GM23338 (cell line): Measurements from ENCODE around the gene CLDN6. TPM values are rescaled to one million over a fixed set of nuclear protein-coding genes. Genes with fewer than 3 reads are reported as not detected.
A peak's percentile ranks its signal among the peaks of the same experiment; 100 is the strongest.

Experiments
- ATAC-seq: fragments of 200-7000 bp; cut with Tn5 transposase; 3 replicates; pipeline ENCODE4 v1.9.1; 2020
- DNase-seq: peaks from one replicate; pipeline ENCODE4 v3.0.0-alpha.2; 2015; ENCODE audit warnings: low spot score
- H2AFZ ChIP-seq: fragments of 200-600 bp; sonication (generic); 2 replicates; pipeline ENCODE4 v1.8.0; 2016; ENCODE audit warnings: antibody characterized with exemption, mild to moderate bottlenecking, moderate library complexity
- H3F3A ChIP-seq: fragments of 200-600 bp; sonication (generic); replicated peaks from 2 replicates; pipeline ENCODE4 v1.8.0; 2017; ENCODE audit warnings: antibody characterized with exemption, mixed run types, low read depth
- H3K27ac ChIP-seq: fragments of 200-600 bp; sonication (generic); 2 replicates; pipeline ENCODE4 v1.6.1; 2016; ENCODE audit warnings: low read depth
- H3K27me3 ChIP-seq: fragments of 200-600 bp; sonication (generic); 2 replicates; pipeline ENCODE4 v1.8.0; 2016; ENCODE audit warnings: mild to moderate bottlenecking, mixed run types, moderate library complexity; ENCODE audit not compliant: insufficient read depth
- H3K36me3 ChIP-seq: fragments of 200-600 bp; sonication (generic); 2 replicates; pipeline ENCODE4 v1.8.0; 2016; ENCODE audit warnings: mild to moderate bottlenecking; ENCODE audit not compliant: insufficient read depth
- H3K4me1 ChIP-seq: fragments of 200-600 bp; sonication (generic); 2 replicates; pipeline ENCODE4 v1.8.0; 2016; ENCODE audit warnings: mild to moderate bottlenecking, moderate library complexity; ENCODE audit not compliant: insufficient read depth
- H3K4me2 ChIP-seq: fragments of 200-600 bp; sonication (generic); 2 replicates; pipeline ENCODE4 v1.7.1; 2017; ENCODE audit warnings: mixed run types
- H3K4me3 ChIP-seq: fragments of 200-600 bp; sonication (generic); 2 replicates; pipeline ENCODE4 v1.6.1; 2016; ENCODE audit warnings: mixed run types
- H3K79me2 ChIP-seq: fragments of 200-600 bp; sonication (generic); replicated peaks from 2 replicates; pipeline ENCODE4 v1.8.0; 2017; ENCODE audit warnings: mild to moderate bottlenecking; ENCODE audit not compliant: insufficient read depth
- H3K9me2 ChIP-seq: fragments of 200-600 bp; sonication (generic); 2 replicates; pipeline ENCODE4 v1.8.0; 2017; ENCODE audit not compliant: insufficient read depth
- H4K20me1 ChIP-seq: fragments of 200-600 bp; sonication (generic); replicated peaks from 2 replicates; pipeline ENCODE4 v1.8.0; 2017; ENCODE audit warnings: mild to moderate bottlenecking; ENCODE audit not compliant: insufficient read depth
- H3K27ac Mint-ChIP-seq: 2 replicates; pipeline ENCODE4 v1.8.0; 2020; ENCODE audit warnings: inconsistent platforms, mild to moderate bottlenecking, moderate library complexity, mixed read lengths
- H3K27me3 Mint-ChIP-seq: 3 replicates; pipeline ENCODE4 v1.8.0; 2022; ENCODE audit warnings: low read depth, mild to moderate bottlenecking, moderate library complexity, mixed read lengths, inconsistent platforms; ENCODE audit not compliant: insufficient read depth, poor library complexity
- H3K36me3 Mint-ChIP-seq: 3 replicates; pipeline ENCODE4 v1.8.0; 2021; ENCODE audit warnings: low read depth, mild to moderate bottlenecking, inconsistent platforms, moderate library complexity, mixed read lengths
- H3K4me1 Mint-ChIP-seq: 3 replicates; pipeline ENCODE4 v1.8.0; 2020; ENCODE audit warnings: mild to moderate bottlenecking, inconsistent platforms, mixed read lengths
- H3K4me3 Mint-ChIP-seq: 3 replicates; pipeline ENCODE4 v1.8.0; 2021; ENCODE audit warnings: moderate library complexity, mild to moderate bottlenecking, inconsistent platforms, mixed read lengths
- H3K9me3 Mint-ChIP-seq: 3 replicates; pipeline ENCODE4 v1.8.0; 2020; ENCODE audit warnings: moderate library complexity, mild to moderate bottlenecking, inconsistent platforms, mixed read lengths
- CREB1 ChIP-seq: fragments of 250-450 bp; sonication (Bioruptor Pico); IDR thresholded peaks from 2 replicates; pipeline ENCODE4 v1.5.0; 2020; ENCODE audit warnings: low read depth, mild to moderate bottlenecking, moderate library complexity
- CTCF ChIP-seq, 2 experiments: fragments of 200-600 bp in 1 of 2; sonication (generic) in 1 of 2; conservative IDR thresholded peaks; 2 replicates each; pipeline versions ENCODE4 v1.5.1 to v1.6.1; 2016 to 2017; ENCODE audit warnings: antibody characterized with exemption in 2 of 2, low read depth in 2 of 2, mild to moderate bottlenecking in 2 of 2, moderate library complexity in 1 of 2
- ETS1 ChIP-seq: IDR thresholded peaks from 2 replicates; pipeline ENCODE4 v1.6.1; 2016; ENCODE audit warnings: antibody characterized with exemption
- EZH2phosphoT487 ChIP-seq: fragments of 200-600 bp; sonication (generic); IDR thresholded peaks from one replicate; pipeline ENCODE4 v1.8.1; 2018; ENCODE audit warnings: antibody characterized with exemption; ENCODE audit not compliant: unreplicated experiment
- JUNB ChIP-seq: IDR thresholded peaks from one replicate; pipeline ENCODE4 v1.6.1; 2016; ENCODE audit warnings: antibody characterized with exemption; ENCODE audit not compliant: unreplicated experiment
- NANOG ChIP-seq: IDR thresholded peaks from 2 replicates; pipeline ENCODE4 v1.6.1; 2016; ENCODE audit warnings: antibody characterized with exemption, borderline replicate concordance
- POLR2AphosphoS5 ChIP-seq: IDR thresholded peaks from 2 replicates; pipeline ENCODE4 v1.6.1; 2016; ENCODE audit warnings: antibody characterized with exemption, low read depth
- STAT1 ChIP-seq: IDR thresholded peaks from one replicate; pipeline ENCODE4 v1.6.1; 2016; ENCODE audit warnings: antibody characterized with exemption; ENCODE audit not compliant: unreplicated experiment
- ZNF331 ChIP-seq: fragments of 250-450 bp; sonication (Bioruptor Pico); IDR thresholded peaks from 2 replicates; pipeline ENCODE4 v1.5.0; 2020; ENCODE audit warnings: low read depth, mild to moderate bottlenecking, moderate library complexity
- polyA plus RNA-seq: library from polyadenylated mRNA; unstranded; fragments of >200 nt; fragmentation: Nextera tagmentation; extraction: Ambion mirVana; gene quantifications from 2 replicates; pipeline ENCODE4 v1.2.1, GENCODE V29; 2016
- total RNA-seq: library from RNA; depleted of rRNA; stranded (reverse); fragments of >200 nt; shearing (Covaris generic); gene quantifications from 2 replicates; pipeline ENCODE4 v1.2.3, GENCODE V29; 2014
- TF ChIP-seq, protein P1 (sequence below): IDR thresholded peaks from one replicate; pipeline ENCODE4 v1.6.1; 2018; ENCODE audit warnings: antibody characterized with exemption; ENCODE audit not compliant: unreplicated experiment

CLDN6 gene
- total and polyA plus RNA-seq, 2 experiments from 2014 or later, result 537 to 1,028 TPM

DNA sequence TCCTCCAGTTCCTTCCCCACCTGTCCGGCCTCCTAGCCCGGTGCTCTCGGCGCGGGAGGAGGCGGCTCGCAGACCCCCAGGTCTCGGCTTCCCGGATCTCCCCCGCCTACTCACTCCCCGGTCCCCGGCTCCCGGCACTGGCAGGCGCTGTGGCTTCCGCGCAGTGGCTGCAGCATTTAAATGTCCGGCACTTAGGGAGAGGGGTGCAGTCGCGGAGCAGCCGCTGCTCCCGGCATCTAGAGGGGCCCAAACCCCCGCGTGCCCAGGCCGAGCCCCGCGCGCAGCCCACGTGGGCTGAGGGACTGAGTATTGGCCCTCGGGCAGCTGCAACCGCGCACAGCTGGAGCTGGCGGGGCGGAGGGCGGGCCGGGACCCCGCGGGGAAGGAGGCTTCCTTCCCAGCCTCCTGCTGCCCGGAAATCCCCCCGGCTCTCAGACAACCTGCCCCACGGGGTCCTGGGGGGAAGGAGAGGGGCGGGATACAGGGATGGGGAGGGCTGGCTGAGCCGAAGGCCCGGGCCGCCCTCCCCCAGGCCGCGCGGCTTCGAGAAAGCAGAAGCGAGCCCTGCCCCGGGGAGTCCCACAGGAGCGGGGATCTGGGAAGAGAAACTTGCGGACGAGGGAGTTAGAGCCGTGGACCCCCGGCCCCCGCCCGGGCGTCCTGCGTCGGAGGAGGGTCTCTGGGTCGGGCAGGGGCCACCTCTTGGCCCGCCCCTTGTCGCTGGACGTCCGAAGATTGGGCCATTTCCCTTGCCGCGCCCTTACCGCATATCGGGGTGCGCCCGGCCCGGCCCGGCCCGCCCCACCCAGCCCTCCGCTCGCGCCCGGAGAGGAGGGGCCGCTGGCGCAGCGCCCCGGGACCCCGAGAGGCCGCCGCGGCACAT is 28.0 kb upstream of the CLDN6 start, which contains the start of gene MMP25:
Gene MMP25 (plus strand): TSS at position 804 of the 883 bp plus-strand sequence. CDS start 357 bp downstream, outside the sequence.
- H3K4me3 Mint-ChIP-seq, result peak within 1 kb of the TSS; percentile 84
- Histone ChIP-seq H3K79me2 (peaks cover 5% of the 10 kb centered on the region), H3K9me2 (no peaks in the 10 kb centered on the region), H3K4me1 (peaks cover 17% of the 10 kb centered on the region; the same call in 1 of the 2 replicates), H3K27ac (0 out of 2 replicates have a peak within 1 kb of the TSS, but pooled peaks have one; percentile 32), H3K36me3 (no peaks in the 10 kb centered on the region), H3F3A (peaks cover 17% of the 10 kb centered on the region), H4K20me1 (peaks cover 9% of the 10 kb centered on the region), H2AFZ (peak within 1 kb of the TSS; percentile 78), H3K4me2 (peak within 1 kb of the TSS; percentile 96), H3K4me3 (peak within 1 kb of the TSS; percentile 94), H3K27me3 (peaks cover 39% of the 10 kb centered on the region)
- peaks cover 15% of the 10 kb centered on the region for H3K4me1 Mint-ChIP-seq
- peaks cover 29% of the 10 kb centered on the region for H3K27me3 Mint-ChIP-seq
- peaks cover 31% of the 10 kb centered on the region for H3K36me3 Mint-ChIP-seq
- TF ChIP-seq CTCF (conservative IDR thresholded peaks at IDR 0.05; ENCODE audit: low read depth in 2 of 2), result no peak
- TF ChIP-seq, protein P1, sequence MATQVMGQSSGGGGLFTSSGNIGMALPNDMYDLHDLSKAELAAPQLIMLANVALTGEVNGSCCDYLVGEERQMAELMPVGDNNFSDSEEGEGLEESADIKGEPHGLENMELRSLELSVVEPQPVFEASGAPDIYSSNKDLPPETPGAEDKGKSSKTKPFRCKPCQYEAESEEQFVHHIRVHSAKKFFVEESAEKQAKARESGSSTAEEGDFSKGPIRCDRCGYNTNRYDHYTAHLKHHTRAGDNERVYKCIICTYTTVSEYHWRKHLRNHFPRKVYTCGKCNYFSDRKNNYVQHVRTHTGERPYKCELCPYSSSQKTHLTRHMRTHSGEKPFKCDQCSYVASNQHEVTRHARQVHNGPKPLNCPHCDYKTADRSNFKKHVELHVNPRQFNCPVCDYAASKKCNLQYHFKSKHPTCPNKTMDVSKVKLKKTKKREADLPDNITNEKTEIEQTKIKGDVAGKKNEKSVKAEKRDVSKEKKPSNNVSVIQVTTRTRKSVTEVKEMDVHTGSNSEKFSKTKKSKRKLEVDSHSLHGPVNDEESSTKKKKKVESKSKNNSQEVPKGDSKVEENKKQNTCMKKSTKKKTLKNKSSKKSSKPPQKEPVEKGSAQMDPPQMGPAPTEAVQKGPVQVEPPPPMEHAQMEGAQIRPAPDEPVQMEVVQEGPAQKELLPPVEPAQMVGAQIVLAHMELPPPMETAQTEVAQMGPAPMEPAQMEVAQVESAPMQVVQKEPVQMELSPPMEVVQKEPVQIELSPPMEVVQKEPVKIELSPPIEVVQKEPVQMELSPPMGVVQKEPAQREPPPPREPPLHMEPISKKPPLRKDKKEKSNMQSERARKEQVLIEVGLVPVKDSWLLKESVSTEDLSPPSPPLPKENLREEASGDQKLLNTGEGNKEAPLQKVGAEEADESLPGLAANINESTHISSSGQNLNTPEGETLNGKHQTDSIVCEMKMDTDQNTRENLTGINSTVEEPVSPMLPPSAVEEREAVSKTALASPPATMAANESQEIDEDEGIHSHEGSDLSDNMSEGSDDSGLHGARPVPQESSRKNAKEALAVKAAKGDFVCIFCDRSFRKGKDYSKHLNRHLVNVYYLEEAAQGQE, result no peak
- TF ChIP-seq ZNF331 (CRISPR knock-in tag), result no peak
- no peak for TF ChIP-seq STAT1
- peak; percentile 34; the same call in 1 of the 2 replicates for TF ChIP-seq ETS1
- no peak for TF ChIP-seq NANOG
- peak; percentile 60; the same call in 1 of the 2 replicates for TF ChIP-seq POLR2AphosphoS5
- no peak for TF ChIP-seq JUNB
- no peak for TF ChIP-seq EZH2phosphoT487
- TF ChIP-seq CREB1 (CRISPR knock-in tag), result no peak
- ATAC-seq (peak; percentile 58), DNase-seq (peak; percentile 71)
- peak within 1 kb of the TSS; percentile 85; the same call in 1 of the 2 replicates for H3K27ac Mint-ChIP-seq
- peaks cover 7% of the 10 kb centered on the region; the same call in 2 of the 3 replicates for H3K9me3 Mint-ChIP-seq
